NCI-H1436 (cell line): Measurements from ENCODE around the gene SUZ12.
"Not testable (repeated sequence)": the region's sequence is repeated elsewhere in the genome, so short reads cannot be mapped to it uniquely, and the experiment has no call there.

Experiments used
- DNase-seq: peaks from one replicate; lab custom pipeline; 2025; lab: John Stamatoyannopoulos, UW

SUZ12 gene

GRCh38 chr17:31951953-31952352, 15.1 kb downstream of the SUZ12 start:
- not testable (repeated sequence) for DNase-seq

- DNase-seq = not testable (repeated sequence)
Observed at GRCh38 chr17:31964131-31964530, 27.3 kb downstream of the SUZ12 start.

- no peak for DNase-seq
Observed at GRCh38 chr17:31967648-31968047, 30.8 kb downstream of the SUZ12 start.

GRCh38 chr17:31970416-31970815, 33.6 kb downstream of the SUZ12 start:
- DNase-seq = not testable (repeated sequence)

- DNase-seq = not testable (repeated sequence)
Observed at GRCh38 chr17:31974269-31975071, 37.7 kb downstream of the SUZ12 start.

GRCh38 chr17:31975391-31975790, 38.6 kb downstream of the SUZ12 start:
- DNase-seq = not testable (repeated sequence)

- DNase-seq = not testable (repeated sequence)
Observed at GRCh38 chr17:31991821-31992220, 55.0 kb downstream of the SUZ12 start.

GRCh38 chr17:31997005-31997404, 60.2 kb downstream of the SUZ12 start:
- no peak for DNase-seq

GRCh38 chr17:32006957-32007462, 70.2 kb downstream of the SUZ12 start, which contains the start of gene LRRC37B:
Gene LRRC37B (plus strand): TSS chr17:32007383. CDS start chr17:32021393, 14,010 bp downstream.
- DNase-seq = peak; percentile 85

- DNase-seq = peak; percentile 48
Observed at GRCh38 chr17:32007463-32008298, 70.9 kb downstream of the SUZ12 start.

GRCh38 chr17:32009262-32009542, 72.4 kb downstream of the SUZ12 start:
- no peak for DNase-seq

GRCh38 chr17:32010114-32010513, 73.3 kb downstream of the SUZ12 start:
- no peak for DNase-seq

- DNase-seq = peak; percentile 81
Observed at GRCh38 chr17:32015245-32016013, 78.6 kb downstream of the SUZ12 start.

GRCh38 chr17:32016231-32016630, 79.4 kb downstream of the SUZ12 start:
- no peak for DNase-seq

GRCh38 chr17:32019228-32019627, 82.4 kb downstream of the SUZ12 start:
- DNase-seq = no peak

- peak; percentile 68 for DNase-seq
Observed at GRCh38 chr17:32020943-32021614, 84.3 kb downstream of the SUZ12 start.

GRCh38 chr17:32021615-32021955, 84.8 kb downstream of the SUZ12 start:
- no peak for DNase-seq

GRCh38 chr17:32022554-32022953, 85.7 kb downstream of the SUZ12 start:
- not testable (repeated sequence) for DNase-seq

- not testable (repeated sequence) for DNase-seq
Observed at GRCh38 chr17:32027271-32027670, 90.5 kb downstream of the SUZ12 start.

GRCh38 chr17:32033223-32033622, 96.4 kb downstream of the SUZ12 start:
- no peak for DNase-seq

- not testable (repeated sequence) for DNase-seq
Observed at GRCh38 chr17:32033812-32034211, 97.0 kb downstream of the SUZ12 start.

- DNase-seq = not testable (repeated sequence)
Observed at GRCh38 chr17:32040246-32040645, 103.4 kb downstream of the SUZ12 start.
